Activated T-cell treated with anti-CD3 and anti-CD28 coated beads for 1 hour (primary cell): ENCODE data around the gene RBM33.

Source experiments
- DNase-seq: peaks from one replicate; pipeline ENCODE4 v3.0.0-alpha.2; 2020; ENCODE audit warnings: low read depth

The RBM33 gene

GRCh38 chr7:155624412-155624811 is 20.0 kb upstream of the RBM33 start:
- DNase-seq = no peak

- DNase-seq = no peak
These were observed 18.9 kb upstream of the RBM33 start for GRCh38 chr7:155625557-155625956.

- DNase-seq = no peak
These were observed 15.3 kb upstream of the RBM33 start for GRCh38 chr7:155629171-155629570.

- no peak for DNase-seq
These were observed 13.3 kb upstream of the RBM33 start for GRCh38 chr7:155631155-155631554.

GRCh38 chr7:155635817-155636216 is 8.6 kb upstream of the RBM33 start:
- DNase-seq = no peak

GRCh38 chr7:155637155-155637554 is 7.3 kb upstream of the RBM33 start:
- no peak for DNase-seq

GRCh38 chr7:155638366-155638765 is 6.1 kb upstream of the RBM33 start:
- DNase-seq = no peak

- DNase-seq = no peak
These were observed 4.4 kb upstream of the RBM33 start for GRCh38 chr7:155639958-155640520.

GRCh38 chr7:155640629-155641028 is 3.8 kb upstream of the RBM33 start:
- no peak for DNase-seq

GRCh38 chr7:155643804-155644177 is 670 bp upstream of the RBM33 start:
- DNase-seq = no peak

- peak; percentile 34 for DNase-seq
These were observed 579 bp downstream of the RBM33 start for GRCh38 chr7:155644971-155645509.

- no peak for DNase-seq
These were observed 1.2 kb downstream of the RBM33 start for GRCh38 chr7:155645662-155646061.

- no peak for DNase-seq
These were observed 2.2 kb downstream of the RBM33 start for GRCh38 chr7:155646669-155647068.

- no peak for DNase-seq
These were observed 2.8 kb downstream of the RBM33 start for GRCh38 chr7:155647302-155647701.

- DNase-seq = no peak
These were observed 3.3 kb downstream of the RBM33 start for GRCh38 chr7:155647734-155648133.

GRCh38 chr7:155648752-155649339 is 4.4 kb downstream of the RBM33 start:
- DNase-seq = no peak

- DNase-seq = no peak
These were observed 5.1 kb downstream of the RBM33 start for GRCh38 chr7:155649588-155649987.

- no peak for DNase-seq
These were observed 8.0 kb downstream of the RBM33 start for GRCh38 chr7:155652156-155653114.

- DNase-seq = no peak
These were observed 9.3 kb downstream of the RBM33 start for GRCh38 chr7:155653803-155654202.

GRCh38 chr7:155656891-155657290 is 12.4 kb downstream of the RBM33 start:
- no peak for DNase-seq

GRCh38 chr7:155660059-155660757 is 15.7 kb downstream of the RBM33 start:
- no peak for DNase-seq

GRCh38 chr7:155660758-155661093 is 16.3 kb downstream of the RBM33 start:
- DNase-seq = no peak
